Measurements from ENCODE around the gene TMEM9B. TPM values are rescaled to one million over a fixed set of nuclear protein-coding genes. Genes with fewer than 3 reads are reported as not detected.

The TMEM9B gene
- total and polyA plus RNA-seq, 2 donors (not counting 1 experiment from before 2014, with no cell fraction given): 15.0 to 30.4 TPM

DNA sequence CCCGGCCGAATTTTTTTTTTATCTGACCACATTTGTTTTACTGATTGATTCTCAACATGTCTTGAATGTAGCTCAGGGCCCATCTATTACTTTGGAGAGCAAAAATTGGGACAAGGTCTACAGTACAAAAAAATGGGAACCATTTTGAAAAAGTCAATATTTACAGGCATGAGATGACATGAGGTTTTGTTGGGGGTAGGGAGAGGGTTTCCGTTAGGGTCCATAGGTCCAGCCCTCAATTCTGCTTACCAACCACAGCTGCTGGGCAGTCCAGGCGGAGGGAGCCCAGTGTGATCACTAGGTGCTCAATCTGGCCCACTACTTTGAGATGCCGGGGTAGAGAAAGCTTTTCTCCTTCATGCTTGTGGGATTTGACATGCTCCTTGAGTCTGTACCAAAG is 21.2 kb upstream of the TMEM9B start:
- Histone ChIP-seq H3K27me3 (replicated peaks in 1 of 4; ENCODE audit: control extremely low read depth in 1 of 4, control insufficient read depth in 3 of 4, insufficient read depth in 4 of 4, low read length in 3 of 4) (peaks cover 0 to 4% (median 0%) of the 10 kb centered on the region in 4 experiments), H3K4me1 (ENCODE audit: control insufficient read depth in 2 of 2, insufficient read depth in 2 of 2, low read length in 2 of 2) (no peaks in the 10 kb centered on the region), H2AFZ (ENCODE audit: insufficient read depth, low read depth, low read length, poor library complexity, severe bottlenecking) (no peak overlapping the region), H3K79me2 (ENCODE audit: control insufficient read depth, insufficient read depth, low read length) (no peaks in the 10 kb centered on the region), H3K4me2 (replicated peaks; ENCODE audit: low read depth, low read length, poor library complexity, severe bottlenecking) (no peak overlapping the region), H4K20me1 (ENCODE audit: control insufficient read depth, insufficient read depth, low read length, poor library complexity, severe bottlenecking) (no peaks in the 10 kb centered on the region), H3K9ac (ENCODE audit: low read length) (no peak overlapping the region), H3K9me3 (ENCODE audit: control extremely low read depth in 1 of 3, control insufficient read depth in 2 of 3, insufficient read depth in 1 of 3, low read length in 2 of 3) (no peaks in the 10 kb centered on the region), H3K4me3 (ENCODE audit: control extremely low read depth in 1 of 5, extremely low read depth in 1 of 5, insufficient read depth in 1 of 5, low read depth in 2 of 5, low read length in 4 of 5) (no peak overlapping the region), H3K27ac (ENCODE audit: low read length in 2 of 2) (no peak overlapping the region), H3K36me3 (replicated peaks in 1 of 2; ENCODE audit: control extremely low read depth in 1 of 2, control insufficient read depth in 1 of 2, extremely low read depth in 1 of 2, insufficient read depth in 2 of 2, low read length in 1 of 2) (no peaks in the 10 kb centered on the region)
- H3K9me3 Mint-ChIP-seq (ENCODE audit: insufficient read depth): no peaks in the 10 kb centered on the region
- CTCF ChIA-PET: no interaction called here
- ATAC-seq (ENCODE audit: low read depth) (no peak), DNase-seq (no peak)
- 100% methylated on average over 2 of the region's 5 CpGs for WGBS (ENCODE audit: insufficient coverage)
- TF ChIP-seq, protein P1, sequence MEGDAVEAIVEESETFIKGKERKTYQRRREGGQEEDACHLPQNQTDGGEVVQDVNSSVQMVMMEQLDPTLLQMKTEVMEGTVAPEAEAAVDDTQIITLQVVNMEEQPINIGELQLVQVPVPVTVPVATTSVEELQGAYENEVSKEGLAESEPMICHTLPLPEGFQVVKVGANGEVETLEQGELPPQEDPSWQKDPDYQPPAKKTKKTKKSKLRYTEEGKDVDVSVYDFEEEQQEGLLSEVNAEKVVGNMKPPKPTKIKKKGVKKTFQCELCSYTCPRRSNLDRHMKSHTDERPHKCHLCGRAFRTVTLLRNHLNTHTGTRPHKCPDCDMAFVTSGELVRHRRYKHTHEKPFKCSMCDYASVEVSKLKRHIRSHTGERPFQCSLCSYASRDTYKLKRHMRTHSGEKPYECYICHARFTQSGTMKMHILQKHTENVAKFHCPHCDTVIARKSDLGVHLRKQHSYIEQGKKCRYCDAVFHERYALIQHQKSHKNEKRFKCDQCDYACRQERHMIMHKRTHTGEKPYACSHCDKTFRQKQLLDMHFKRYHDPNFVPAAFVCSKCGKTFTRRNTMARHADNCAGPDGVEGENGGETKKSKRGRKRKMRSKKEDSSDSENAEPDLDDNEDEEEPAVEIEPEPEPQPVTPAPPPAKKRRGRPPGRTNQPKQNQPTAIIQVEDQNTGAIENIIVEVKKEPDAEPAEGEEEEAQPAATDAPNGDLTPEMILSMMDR (IDR thresholded peaks at IDR 0.05): no peak
- no peak for TF ChIP-seq EZH2 (IDR thresholded peaks at IDR 0.05; ENCODE audit: borderline replicate concordance, insufficient read depth, low read depth, low read length, poor library complexity, severe bottlenecking)
- H3K4me3 Mint-ChIP-seq: no peak overlapping the region
- no peak overlapping the region for H3K27ac Mint-ChIP-seq
- H3K4me1 Mint-ChIP-seq: no peaks in the 10 kb centered on the region
- POLR2A ChIA-PET: no interaction called here
- intact Hi-C loops (cut with micrococcal nuclease): no loop called here
- peaks cover 35% of the 10 kb centered on the region for H3K27me3 Mint-ChIP-seq

DNA sequence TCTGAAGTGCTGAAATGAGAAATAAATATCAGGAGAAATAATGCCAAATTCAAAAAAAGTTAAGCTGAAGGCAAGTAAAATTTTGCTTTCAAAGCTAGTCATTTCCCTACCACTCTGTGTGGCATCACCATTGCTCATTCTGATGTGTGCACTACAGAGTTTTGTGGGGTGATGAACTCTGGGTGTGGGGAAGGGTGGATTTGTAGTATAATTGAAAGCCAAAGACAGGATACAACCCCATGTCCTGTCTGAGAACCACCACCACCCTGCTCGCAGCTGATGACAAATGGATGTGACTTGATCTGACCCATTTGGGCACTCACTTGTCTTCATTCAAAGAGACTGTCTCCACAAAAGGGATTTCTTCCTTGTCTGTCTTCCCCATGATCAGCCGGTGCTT is 19.3 kb upstream of the TMEM9B start:
- H3K27ac ChIP-seq (ENCODE audit: low read length in 2 of 2): no peak overlapping the region
- H2AFZ ChIP-seq (ENCODE audit: insufficient read depth, low read depth, low read length, poor library complexity, severe bottlenecking): no peak overlapping the region
- H3K4me1 Mint-ChIP-seq: no peaks in the 10 kb centered on the region
- no peaks in the 10 kb centered on the region for H3K9me3 Mint-ChIP-seq (ENCODE audit: insufficient read depth)
- no peak overlapping the region for H3K27ac Mint-ChIP-seq
- CTCF ChIA-PET: no interaction called here
- H3K4me3 ChIP-seq (ENCODE audit: control extremely low read depth in 1 of 5, extremely low read depth in 1 of 5, insufficient read depth in 1 of 5, low read depth in 2 of 5, low read length in 4 of 5): no peak overlapping the region
- no peak overlapping the region for H3K4me2 ChIP-seq (replicated peaks; ENCODE audit: low read depth, low read length, poor library complexity, severe bottlenecking)
- H3K9me3 ChIP-seq (ENCODE audit: control extremely low read depth in 1 of 3, control insufficient read depth in 2 of 3, insufficient read depth in 1 of 3, low read length in 2 of 3): no peaks in the 10 kb centered on the region
- DNase-seq (no peak), ATAC-seq (ENCODE audit: low read depth) (no peak)
- H3K4me3 Mint-ChIP-seq: no peak overlapping the region
- H3K79me2 ChIP-seq (ENCODE audit: control insufficient read depth, insufficient read depth, low read length): no peaks in the 10 kb centered on the region
- no peak overlapping the region for H3K9ac ChIP-seq (ENCODE audit: low read length)
- POLR2A ChIA-PET: no interaction called here
- WGBS (ENCODE audit: insufficient coverage): 64% methylated on average over 2 of the region's 2 CpGs
- no peaks in the 10 kb centered on the region for H3K36me3 ChIP-seq (replicated peaks in 1 of 2; ENCODE audit: control extremely low read depth in 1 of 2, control insufficient read depth in 1 of 2, extremely low read depth in 1 of 2, insufficient read depth in 2 of 2, low read length in 1 of 2)
- peaks cover 23% of the 10 kb centered on the region for H3K27me3 Mint-ChIP-seq
- H4K20me1 ChIP-seq (ENCODE audit: control insufficient read depth, insufficient read depth, low read length, poor library complexity, severe bottlenecking): no peaks in the 10 kb centered on the region
- intact Hi-C loops (cut with micrococcal nuclease): no loop called here
- no peak for TF ChIP-seq EZH2 (IDR thresholded peaks at IDR 0.05; ENCODE audit: borderline replicate concordance, insufficient read depth, low read depth, low read length, poor library complexity, severe bottlenecking)
- TF ChIP-seq, protein P1 (IDR thresholded peaks at IDR 0.05): no peak
- peaks cover 0 to under 1% (median 0%) of the 10 kb centered on the region in 4 experiments for H3K27me3 ChIP-seq (replicated peaks in 1 of 4; ENCODE audit: control extremely low read depth in 1 of 4, control insufficient read depth in 3 of 4, insufficient read depth in 4 of 4, low read length in 3 of 4)
- H3K4me1 ChIP-seq (ENCODE audit: control insufficient read depth in 2 of 2, insufficient read depth in 2 of 2, low read length in 2 of 2): no peaks in the 10 kb centered on the region

All from B cell (primary cell).